Fibroblast of peridontal ligament (primary cell): ENCODE measurements around the gene LTB4R2.

Experiments
- DNase-seq: peaks from one replicate; pipeline ENCODE4 v3.0.0-alpha.2; 2010; ENCODE audit errors: extremely low read depth

Gene LTB4R2

DNA sequence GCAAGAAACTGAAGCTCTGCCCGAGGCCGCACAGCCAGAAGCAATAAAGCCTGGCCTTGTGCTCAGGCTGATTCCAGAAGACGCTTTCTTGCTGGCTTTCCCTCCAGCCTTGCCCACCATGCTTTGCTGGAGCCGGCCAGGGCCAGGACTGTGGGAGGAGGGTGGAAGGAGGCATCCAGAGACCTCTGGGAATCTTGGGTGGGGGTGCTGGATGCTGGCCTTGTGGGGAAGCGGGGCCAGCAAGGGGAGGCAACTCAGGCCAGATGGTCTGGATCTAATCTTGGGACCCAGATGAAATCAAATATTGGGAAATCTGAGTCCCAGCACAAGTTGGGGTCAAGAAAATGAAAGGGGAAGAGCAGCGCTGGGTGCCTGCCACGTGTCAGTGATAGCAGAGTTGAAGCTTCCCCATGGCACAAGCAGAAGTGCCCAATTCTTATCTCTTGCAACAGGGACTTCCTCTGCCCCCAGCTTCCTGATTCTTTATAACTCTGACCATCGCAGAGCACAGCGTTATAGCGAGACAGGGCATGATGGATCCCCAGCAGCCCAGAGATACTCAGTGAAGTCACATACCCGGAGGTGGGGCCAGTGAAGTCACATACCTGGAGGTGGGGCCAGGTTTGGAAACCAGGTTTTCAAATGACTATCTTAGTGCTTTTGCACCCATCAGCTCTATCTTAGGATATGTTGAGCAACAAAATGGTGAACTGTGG is 32.2 kb upstream of the LTB4R2 start:
- DNase-seq: no peak

GRCh38 chr14:24278424-24278823 is 31.5 kb upstream of the LTB4R2 start:
- DNase-seq: no peak

- DNase-seq: no peak
Measured at GRCh38 chr14:24279301-24280186, 30.4 kb upstream of the LTB4R2 start.

- peak; percentile 49 for DNase-seq
Measured at GRCh38 chr14:24280797-24281460, 29.0 kb upstream of the LTB4R2 start.

DNA sequence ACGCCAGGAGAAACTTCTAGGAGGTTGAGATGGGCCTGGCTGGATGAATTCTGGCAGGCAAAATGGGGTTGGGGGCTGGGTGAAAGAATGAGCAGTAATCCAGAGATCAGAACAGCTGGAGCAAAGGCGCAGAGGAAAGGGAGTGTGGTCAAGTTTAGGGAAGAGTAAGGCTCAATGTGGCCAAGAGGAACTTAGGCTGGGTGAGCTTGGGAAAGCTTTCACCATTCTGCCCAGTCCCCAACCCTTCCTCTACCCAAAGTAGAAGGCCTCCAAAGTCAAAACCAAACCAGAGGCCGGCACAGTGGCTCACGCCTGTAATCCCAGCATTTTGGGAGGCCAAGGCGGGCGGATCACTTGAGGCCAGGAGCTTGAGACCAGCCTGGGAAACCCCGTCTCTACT is 28.3 kb upstream of the LTB4R2 start:
- no peak for DNase-seq

DNA sequence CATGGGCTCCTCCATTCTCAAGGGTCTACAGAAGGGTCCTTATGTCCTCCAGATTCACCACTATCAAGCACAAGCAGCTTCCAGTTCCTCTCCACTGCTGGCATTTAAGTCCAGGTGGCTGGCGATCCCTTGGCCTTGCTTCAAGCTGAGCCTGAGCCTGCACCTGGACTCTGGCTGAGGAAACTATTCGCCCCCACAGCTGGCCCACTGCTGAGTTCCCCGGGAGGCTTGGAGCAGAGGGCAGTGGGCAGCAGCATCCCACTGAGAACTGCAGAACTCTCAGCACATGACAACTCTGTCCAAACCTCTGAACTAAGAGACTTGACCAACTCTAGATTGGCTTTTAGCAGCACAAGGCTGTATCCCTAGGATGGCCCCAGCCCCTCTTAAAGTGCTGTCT is 27.2 kb upstream of the LTB4R2 start:
- no peak for DNase-seq

DNA sequence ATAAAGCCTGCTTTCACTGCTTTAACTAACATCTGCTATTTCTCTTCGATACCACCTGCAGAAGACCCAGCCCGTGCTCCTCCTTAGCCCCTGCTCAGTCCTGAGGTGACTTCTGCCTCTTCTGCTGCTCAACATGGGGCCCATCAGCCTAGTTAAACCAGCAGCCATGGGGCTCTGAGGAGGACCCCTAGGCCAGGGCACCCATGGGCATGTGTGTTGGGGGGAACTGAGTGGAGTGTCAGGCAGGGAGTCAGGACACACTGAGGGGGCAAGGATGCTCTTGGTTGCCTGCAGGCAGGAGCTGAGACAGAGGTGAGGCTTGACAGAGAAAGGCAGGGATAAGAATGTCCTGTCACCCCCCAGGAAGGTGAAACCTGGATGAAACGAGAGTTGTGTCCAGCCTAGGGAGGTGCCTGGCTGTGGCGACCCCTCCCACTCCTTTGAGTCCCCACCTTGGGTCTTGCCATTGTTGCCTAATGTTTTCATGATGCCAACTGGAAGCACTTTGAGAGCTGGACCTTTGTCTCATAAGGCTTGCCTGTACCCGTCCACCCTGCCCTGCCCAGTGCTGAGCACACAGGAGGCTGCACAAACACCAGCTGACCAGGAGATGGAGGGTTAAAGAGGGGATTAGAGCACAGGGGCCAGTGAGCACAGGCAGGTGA is 26.0 kb upstream of the LTB4R2 start:
- no peak for DNase-seq

GRCh38 chr14:24284501-24285035 is 25.4 kb upstream of the LTB4R2 start:
- no peak for DNase-seq

DNA sequence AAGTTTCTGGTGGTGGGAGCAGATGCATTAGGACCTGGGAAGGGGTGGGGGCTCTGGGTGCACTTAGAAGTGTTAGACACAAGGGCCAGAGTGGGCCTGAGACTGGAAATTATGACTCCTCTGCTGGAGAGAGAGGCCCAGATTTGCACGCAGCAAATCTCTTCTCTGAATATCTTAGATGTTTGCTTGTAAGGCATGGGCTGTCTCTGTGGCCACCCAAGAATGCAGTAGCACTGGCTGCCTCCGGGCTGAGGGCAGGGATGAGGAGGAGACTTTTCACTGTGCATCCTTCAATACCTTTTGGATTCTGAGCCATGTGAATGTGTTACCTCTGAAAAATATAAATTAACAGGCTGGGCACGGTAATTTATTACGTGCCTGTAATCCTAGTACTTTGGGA is 24.6 kb upstream of the LTB4R2 start:
- peak; percentile 33 for DNase-seq

DNA sequence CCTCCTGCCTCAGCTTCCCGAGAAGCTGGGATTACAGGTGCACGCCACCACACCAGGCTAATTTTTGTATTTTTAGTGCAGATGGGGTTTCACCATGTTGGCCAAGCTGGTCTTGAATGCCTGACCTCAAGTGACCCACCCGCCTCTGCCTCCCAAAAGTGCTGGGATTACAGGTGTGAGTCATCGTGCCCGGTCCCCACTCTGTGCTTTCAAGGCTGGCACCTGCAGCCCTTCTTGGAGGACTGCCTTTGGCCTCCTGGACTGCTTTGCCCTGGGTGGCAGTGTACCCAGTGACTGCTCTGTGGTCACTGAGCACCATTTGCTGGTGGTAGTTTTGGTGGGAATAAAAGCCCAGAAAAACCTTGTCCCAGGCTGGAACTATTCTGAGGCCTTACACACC is 22.9 kb upstream of the LTB4R2 start:
- DNase-seq: no peak

- DNase-seq: no peak
Measured at GRCh38 chr14:24289649-24290280, 20.2 kb upstream of the LTB4R2 start.

- DNase-seq: no peak
Measured at GRCh38 chr14:24290746-24291145, 19.2 kb upstream of the LTB4R2 start.

DNA sequence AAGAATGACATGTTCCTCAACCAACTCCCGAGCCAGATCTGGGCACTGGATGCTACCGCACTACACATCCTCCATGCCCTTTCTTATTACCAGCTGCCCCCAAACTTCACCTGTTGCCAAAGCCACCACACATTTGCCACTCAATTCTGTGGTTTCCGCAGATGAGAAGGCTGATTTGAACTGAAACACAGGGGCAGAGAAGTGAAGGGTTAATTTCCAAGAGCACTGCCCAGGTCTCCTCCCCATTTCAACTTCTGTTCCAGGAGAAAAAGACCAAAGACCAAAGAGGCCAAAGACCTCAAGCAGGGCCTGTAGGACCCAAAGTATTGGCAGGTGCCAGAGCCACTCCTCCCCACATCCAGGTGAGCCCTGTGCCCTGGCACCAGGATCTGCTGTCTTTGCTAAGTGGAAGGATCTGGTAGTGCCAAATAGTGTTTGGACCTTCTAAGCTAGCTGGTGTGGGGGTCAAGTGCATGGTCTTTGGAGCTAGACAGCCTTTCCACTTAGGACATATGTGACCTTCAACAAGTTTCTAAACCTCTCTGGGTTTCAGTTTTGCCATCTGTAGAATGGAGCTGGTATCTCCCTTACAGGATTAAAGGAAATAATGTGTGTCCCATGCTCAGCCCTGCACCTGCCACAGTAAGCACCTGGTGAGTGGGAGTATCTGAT is 18.4 kb upstream of the LTB4R2 start:
- no peak for DNase-seq

DNA sequence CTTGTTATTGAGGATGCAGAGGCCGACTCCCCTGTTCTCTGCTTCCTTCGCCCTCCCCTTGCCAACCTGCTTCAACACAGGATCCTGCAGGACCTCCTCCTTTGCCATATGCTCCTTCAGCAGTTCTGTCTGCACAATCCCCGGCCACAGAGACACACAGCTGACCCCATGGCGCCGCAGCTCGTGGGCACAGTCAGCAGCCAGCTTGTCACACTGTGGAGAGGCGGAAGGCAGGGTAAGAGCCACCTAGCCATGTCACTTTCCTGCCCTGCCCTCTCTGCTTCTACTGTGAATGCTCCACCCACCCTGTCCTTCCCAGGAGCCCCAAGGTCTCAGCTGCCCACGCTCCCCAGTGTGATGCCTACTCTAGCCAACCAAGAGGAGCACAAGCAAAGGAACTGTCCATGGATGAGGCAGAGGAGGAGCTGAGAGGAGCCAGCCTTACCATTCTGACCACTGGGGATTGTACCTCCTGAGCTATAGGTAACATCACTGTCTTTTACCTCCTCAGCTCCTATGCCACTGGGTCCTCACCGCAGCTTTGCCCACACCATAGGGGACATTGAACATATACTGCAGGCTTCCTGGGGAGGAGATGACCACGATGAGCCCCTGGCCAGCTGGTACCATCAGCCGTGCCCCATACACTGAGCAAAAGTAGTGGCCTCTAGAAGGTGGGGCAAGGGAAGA is 17.7 kb upstream of the LTB4R2 start:
- no peak for DNase-seq

- DNase-seq: no peak
Measured at GRCh38 chr14:24293525-24293924, 16.4 kb upstream of the LTB4R2 start.

GRCh38 chr14:24296341-24297157 is 13.4 kb upstream of the LTB4R2 start:
- peak; percentile 93 for DNase-seq

GRCh38 chr14:24297190-24297964 is 12.6 kb upstream of the LTB4R2 start:
- peak; percentile 37 for DNase-seq

- peak; percentile 53 for DNase-seq
Measured at GRCh38 chr14:24298892-24299254, 11.1 kb upstream of the LTB4R2 start.
